HG03095 (cell line): ENCODE data around the gene ESYT3.

ENCODE experiments used
- ATAC-seq: cut with Tn5 transposase; IDR thresholded peaks from one replicate; pipeline ENCODE4 v1.9.1; 2021; ENCODE audit warnings: moderate library complexity; ENCODE audit not compliant: unreplicated experiment

The ESYT3 gene

DNA sequence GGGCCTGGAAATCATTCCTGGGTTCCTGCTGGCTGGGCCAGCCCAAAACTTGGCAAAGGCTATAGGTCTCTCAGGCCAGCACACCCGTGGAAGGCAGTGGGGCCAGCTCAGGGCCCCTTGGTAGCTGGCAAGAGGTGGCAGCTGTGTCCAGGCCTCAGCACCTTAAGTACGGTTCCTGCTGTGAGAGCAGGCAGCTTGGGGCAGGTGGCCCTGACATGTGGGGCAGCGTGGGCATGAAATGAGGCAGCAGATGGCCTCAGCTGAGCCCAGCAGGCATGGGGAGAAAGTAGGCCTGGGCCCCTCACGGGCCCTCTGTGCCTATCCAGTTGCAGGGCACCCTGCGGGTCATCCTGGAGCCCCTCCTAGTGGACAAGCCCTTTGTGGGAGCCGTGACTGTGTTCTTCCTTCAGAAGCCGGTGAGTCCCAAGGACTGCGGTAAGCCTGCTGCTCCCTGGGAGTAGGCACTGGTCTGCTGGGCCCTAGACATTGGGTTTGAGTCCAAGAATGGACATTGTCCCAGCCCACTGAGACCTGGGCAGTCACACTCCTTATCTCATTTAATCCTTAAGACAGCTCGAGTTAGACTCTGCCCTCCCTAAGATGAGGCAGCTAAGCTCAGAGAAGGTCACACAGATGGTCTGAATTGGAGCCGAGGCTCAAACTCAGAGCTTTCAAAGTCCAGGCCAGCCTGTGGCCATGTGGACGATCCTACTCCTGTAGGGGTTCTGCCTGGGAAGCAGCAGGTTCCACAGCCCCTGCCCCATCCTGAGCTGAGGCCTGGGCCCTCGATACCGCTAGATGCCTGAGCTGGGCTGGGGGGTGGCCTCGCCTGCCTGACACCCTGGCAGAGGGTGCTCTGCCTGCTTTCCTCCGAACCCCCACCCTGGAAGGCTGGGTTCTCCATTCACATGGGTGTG is 25.5 kb downstream of the ESYT3 start:
- ATAC-seq, result no peak

DNA sequence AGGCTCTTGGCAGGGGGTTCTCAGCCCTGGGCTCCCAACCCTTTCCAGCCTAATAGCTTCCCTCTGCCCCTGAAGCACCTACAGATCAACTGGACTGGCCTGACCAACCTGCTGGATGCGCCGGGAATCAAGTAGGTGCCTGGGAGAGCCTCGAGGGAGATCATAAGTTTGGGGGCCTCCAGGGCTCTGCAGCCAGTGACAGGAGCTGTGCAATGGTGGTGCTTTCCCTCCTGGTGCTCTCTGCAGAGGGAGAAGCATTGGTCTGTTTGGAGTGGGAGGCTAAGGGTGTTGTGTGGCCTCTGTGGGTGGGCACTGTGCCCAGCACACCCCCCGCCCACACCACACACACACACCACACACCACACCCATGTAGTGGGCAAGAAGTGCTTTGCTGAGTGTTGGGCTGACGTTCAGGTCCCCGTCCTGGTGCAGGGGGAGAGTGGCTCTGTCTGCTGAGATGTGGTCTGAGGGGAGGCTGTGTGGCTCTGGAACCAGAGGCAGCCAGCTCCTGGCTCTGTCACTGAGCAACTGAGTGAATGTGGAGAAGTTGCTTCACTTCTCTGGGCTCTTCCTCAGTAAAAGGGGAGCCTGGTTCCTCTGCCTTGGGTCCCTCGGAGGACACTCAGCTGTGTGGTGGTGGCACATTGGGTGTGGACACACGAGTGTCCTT is 26.3 kb downstream of the ESYT3 start:
- ATAC-seq, result no peak

DNA sequence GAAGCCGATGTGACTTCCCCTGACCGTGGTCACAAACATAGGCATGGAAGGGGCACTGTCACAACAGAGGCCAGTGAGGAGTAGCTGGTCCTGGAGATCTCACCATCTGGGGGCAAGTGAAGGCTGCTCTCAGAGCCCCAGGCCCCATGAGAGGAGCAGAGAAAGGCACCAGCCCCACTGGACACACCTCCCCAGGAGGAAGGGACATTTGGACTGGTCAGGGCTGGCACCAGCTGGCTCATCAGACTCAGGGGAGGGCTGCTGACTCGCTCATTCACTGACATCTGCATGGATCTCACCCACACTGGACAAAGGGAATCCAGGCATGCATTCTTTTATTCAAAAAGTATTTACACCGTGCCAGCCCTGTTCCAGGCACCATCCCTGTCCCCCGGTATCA is 26.8 kb downstream of the ESYT3 start:
- no peak for ATAC-seq

DNA sequence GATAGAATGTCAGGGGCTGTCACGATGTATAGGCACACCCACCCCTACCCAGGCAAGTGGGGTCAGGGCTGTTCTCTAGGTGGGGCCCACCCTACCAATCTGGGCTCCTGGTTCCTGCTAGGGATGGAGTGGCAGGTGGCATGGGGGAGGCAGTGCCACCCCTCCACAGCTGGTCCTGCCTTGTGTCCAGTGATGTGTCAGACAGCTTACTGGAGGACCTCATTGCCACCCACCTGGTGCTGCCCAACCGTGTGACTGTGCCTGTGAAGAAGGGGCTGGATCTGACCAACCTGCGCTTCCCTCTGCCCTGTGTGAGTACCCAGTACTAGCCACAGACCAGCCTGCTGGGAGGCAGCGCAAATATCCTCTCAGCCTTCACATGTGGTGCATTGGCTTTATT is 27.5 kb downstream of the ESYT3 start:
- ATAC-seq, result no peak

DNA sequence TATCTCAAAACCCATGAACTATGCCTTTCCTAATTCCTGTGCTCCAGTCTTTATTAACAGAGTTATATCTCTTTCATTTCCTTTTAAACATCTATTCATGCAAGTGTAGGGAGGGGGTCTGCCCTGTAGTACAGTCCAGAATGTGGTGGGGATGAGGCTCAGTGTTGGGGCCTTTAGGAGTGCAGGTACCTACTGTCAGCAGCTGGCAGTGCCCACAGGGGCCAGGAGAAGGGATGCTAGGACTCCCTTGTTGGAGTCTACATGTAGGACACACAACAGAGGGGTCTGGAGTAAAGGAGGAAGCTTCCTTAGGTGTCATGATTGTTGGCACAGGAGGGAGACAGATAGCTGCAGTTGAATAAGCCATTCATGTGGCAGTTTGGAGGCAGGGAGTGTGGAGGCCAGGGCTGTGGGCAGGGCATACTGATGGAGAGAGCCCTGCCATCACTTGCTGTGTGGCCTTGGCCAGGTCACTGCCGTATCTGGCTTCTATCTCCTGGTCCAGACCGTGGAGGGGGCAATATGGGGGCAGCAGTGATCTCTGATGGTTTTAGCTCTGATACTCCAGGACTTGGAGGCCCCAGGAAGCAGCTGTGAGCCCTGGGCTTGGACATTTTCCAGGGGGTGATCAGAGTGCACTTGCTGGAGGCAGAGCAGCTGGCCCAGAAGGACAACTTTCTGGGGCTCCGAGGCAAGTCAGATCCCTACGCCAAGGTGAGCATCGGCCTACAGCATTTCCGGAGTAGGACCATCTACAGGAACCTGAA is 29.5 kb downstream of the ESYT3 start:
- ATAC-seq, result no peak

DNA sequence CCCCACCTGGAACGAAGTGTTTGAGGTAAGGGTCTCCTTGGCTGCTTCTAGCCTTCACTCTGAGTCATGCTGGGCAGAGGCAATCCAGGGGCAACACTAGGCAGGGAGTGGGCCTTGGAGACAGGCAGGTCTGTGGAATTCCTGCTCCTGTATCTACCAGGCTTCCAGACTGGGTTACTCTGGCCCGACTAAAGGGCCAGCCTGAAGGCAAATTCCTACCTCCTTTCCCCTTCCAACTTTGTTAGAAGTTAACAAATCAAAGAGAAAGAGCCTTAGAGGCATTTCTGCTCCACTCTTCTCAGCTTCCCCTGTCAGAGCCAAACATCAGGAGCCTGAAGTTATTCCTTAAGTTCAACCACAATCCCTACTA is 30.1 kb downstream of the ESYT3 start:
- ATAC-seq, result no peak

DNA sequence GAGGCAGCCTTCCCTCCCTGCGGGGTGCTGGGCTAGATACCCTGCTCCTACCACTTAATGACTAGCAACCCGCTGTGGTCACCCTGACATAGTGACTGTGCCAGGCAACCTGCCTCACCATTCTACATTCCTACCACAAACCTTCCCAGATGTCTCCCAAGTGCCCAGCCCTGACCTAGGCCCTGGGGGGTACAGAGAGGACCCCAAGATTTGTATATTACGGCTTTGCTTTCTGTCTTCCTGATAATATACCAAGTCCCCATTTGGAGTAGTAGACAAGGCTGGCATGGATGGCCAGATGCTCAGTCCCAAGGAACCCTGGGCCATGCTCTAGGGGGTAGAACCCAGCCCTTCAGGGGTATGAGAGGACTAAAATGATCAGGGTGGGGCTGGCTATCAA is 31.0 kb downstream of the ESYT3 start:
- no peak for ATAC-seq

DNA sequence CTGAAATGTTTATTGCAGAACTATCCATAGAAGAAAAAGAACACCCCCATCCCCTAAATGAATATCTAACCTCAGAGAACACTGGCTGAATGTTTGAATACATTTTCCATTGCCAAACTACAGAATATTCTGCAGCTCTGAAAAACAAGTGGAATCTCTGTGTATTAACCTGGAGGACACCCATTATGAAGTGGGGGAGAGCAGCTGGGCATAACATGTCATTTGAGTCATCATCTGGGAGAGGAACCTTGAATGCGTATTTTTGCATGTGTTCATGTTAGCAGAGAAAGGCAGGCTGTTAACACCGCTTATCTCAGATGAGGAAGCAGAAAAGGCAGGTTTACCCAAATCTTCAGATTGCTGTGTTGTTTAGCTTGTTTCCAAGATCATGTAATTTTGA is 31.5 kb downstream of the ESYT3 start:
- no peak for ATAC-seq

DNA sequence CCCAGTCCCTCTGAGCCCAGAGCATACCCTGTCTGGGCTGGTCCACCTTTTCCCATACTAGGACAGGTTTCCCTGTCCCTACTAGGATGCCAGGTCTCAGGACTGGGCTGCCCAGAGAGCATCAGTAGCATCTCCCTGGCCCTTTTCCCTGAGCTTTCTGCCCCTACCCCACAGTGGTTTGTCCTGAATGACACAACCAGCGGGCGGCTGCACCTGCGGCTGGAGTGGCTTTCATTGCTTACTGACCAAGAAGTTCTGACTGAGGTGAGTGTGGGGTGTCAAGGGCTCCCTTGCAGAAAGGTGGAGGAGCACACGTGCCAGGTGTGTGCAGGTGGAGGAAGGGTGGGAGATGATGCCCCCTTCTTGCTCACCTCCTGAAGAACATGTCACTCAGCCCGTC is 33.5 kb downstream of the ESYT3 start:
- no peak for ATAC-seq

DNA sequence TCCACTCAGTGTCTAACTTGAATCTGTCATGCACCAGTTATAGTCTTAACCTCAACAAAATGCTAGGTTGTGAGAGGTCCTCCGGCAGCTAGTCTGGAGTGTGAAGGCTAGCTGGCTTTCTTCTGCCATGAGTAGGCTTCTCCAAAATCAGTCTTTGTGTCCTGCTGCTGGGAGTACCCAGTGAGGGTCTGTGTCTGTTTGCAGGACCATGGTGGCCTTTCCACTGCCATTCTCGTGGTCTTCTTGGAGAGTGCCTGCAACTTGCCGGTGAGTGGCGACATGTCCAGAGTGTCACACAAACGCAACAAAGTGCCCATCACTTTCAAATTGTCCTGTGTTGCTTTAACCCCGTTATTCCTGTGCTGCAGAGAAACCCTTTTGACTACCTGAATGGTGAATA is 34.0 kb downstream of the ESYT3 start:
- no peak for ATAC-seq

DNA sequence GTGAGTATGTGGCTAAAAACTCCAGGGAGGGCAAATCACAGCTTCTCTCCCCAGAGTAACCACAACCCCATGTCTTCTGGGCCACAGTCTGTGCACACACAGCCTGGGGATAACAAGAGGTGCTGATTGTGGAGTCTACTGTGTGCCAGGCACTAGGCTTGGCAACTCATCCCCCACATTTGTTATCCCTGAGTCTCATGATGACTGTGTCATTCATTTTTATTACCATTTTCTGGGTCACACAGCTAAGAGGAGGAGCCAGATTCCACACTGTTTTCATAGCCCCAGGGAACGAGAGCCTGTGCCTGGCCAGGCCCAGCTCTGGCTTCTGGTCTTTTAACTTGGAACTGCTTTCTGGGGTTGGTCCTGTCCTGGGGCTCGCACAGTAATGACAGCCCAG is 34.5 kb downstream of the ESYT3 start:
- no peak for ATAC-seq

DNA sequence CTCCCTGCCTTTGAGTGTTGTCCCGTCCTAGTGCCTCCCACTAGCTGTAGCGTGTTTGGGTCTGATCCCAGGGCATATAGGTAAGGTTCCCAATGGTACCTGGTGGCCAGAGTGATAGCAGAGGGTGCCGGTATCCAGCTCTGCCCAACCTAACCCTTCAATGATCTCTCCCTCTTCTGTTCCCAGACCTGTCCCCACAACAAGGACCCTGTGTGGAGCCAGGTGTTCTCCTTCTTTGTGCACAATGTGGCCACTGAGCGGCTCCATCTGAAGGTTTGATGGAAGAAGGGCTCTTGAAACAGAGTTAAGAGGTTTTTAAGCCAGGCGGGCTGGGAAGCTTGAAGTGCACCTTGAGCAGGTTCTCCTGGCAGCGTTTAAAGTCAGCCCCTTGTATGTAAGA is 35.5 kb downstream of the ESYT3 start:
- no peak for ATAC-seq

DNA sequence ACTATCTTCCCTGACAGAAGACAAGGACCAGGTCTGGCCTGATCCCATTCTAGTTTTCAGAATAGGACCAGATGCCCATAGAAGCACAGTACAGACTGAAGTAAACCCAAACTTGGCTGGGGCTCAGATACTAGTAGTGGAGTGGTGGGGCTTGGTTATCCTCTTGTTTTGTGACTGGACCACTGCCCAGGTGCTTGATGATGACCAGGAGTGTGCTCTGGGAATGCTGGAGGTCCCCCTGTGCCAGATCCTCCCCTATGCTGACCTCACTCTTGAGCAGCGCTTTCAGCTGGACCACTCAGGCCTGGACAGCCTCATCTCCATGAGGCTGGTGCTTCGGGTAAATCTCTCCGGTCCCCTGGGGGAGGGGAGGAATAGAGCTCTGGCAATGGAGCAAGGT is 36.3 kb downstream of the ESYT3 start:
- no peak for ATAC-seq

DNA sequence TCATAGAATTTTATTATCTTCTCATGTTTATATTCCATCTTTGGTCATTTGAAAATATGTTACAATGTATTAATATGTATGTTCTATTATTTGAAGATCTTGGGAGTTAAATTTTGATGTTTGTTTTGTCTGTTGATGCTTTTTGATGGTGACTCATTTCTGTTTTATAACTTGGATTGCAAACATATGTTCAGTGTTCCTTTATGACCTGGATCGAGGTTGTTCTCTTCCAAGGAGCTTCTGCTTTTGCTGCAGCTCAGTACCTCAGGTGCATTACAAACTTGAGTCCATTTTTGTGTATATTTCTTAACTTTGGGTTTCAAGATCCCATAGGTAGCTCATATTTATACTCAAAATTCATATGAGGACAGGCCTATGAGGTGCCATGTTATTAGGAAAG is 37.1 kb downstream of the ESYT3 start:
- ATAC-seq, result no peak

DNA sequence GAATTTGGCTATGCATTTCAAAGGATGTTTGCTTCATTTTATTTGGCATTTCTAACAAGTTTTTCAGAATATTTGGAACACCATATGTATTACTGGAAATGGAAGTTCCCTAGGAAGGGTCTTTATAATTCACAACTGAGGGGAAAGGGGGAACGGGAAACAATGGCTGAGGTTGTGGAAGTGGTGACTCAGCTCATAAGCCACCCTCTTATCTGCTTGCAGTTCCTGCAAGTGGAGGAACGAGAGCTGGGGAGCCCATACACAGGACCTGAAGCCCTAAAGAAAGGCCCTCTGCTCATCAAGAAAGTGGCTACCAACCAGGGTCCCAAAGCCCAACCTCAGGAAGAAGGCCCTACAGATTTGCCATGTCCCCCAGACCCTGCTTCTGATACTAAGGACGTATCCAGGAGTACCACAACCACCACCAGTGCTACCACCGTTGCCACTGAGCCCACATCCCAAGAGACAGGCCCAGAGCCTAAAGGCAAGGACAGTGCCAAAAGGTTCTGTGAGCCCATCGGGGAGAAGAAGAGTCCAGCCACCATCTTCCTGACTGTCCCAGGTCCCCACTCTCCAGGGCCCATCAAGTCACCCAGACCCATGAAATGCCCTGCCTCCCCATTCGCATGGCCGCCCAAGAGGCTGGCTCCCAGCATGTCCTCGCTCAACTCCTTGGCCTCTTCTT is 37.9 kb downstream of the ESYT3 start:
- ATAC-seq, result no peak

DNA sequence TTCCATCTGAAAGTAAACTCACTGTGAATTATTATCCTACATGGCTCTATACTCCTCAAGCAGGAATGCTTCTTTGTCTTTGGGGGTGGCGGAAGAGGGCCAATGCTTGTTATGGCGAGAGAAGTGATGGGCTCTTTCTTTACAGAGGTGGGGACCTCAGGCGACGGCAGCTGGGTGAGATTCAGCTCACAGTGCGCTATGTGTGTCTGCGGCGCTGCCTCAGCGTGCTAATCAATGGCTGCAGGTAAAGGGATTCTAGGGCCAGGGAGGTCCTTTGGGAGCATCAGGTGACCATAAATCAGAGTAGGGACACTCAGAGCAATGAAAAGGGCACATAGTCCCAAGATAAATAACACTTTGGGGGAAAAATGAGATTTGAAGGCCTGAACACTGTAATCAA is 39.0 kb downstream of the ESYT3 start:
- no peak for ATAC-seq

DNA sequence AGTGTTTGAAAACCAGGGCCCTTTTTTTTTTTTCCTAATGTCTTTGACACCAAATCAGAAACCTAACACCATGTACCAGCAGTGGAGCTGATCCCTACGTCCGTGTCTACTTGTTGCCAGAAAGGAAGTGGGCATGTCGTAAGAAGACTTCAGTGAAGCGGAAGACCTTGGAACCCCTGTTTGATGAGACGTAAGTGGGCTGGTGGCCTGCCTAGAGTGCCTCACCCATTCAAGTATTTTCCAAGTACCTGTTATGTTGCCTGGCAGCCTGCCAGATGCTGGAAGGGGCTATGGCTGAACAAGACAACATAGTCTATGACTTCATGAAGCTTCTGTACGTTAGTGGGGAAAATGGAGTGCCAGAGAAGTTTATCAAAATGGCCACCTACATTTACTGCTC is 39.7 kb downstream of the ESYT3 start:
- no peak for ATAC-seq

DNA sequence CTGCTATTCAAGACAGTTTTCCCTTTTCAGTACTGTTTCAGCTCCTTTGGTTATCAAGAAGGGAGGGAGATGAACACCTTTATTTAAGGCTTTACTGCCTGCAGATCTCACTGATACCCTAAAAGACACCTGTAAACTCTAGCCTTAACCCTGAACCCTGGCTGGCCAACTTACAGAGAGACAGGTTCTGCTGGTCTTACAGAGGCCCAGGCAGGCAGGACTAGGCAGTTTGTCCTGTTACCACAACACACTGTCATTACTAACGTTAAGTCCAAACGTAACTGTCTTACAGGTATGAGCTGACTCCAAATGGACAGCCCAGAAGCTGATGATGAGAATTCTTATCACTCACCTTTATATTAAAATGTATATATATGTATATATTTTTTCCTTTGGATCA is 42.1 kb downstream of the ESYT3 start:
- no peak for ATAC-seq

DNA sequence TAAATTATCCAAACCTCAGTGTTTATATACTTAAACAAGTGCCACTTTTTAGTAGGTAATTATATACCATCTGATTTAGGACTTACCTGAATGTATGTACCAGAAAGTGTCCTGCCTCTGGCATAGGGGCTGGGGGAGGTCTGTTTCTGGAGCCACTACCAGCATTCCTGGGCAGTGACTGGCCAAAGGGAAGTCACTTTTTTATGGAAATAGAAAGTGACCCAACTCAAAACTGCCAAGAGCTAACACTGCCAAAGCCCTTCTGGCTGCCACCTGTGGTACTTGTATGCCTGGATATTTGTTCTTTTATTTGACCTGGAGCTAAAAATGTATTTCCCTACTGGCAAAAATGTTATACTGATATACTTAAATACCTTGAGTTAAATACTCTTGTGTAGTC is 42.7 kb downstream of the ESYT3 start:
- ATAC-seq, result no peak

DNA sequence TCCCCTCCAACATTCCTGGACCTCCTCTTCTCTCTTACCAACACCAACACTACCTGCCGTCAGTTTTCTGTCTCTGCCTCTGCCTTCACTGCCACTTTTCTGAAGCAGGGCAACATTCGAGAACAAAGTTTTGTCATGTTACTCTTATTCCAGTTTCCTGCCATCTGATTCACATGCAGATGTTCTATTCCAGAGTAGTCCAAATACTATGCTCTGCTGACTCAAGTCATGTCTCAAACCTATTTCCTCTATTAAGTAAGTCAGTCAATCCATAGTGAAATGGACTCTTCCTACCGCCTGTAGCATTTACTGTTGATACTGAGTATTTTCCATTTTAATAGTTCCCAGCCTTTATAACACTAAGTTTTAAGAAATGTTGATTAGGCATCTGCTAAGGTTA is 43.4 kb downstream of the ESYT3 start:
- no peak for ATAC-seq

DNA sequence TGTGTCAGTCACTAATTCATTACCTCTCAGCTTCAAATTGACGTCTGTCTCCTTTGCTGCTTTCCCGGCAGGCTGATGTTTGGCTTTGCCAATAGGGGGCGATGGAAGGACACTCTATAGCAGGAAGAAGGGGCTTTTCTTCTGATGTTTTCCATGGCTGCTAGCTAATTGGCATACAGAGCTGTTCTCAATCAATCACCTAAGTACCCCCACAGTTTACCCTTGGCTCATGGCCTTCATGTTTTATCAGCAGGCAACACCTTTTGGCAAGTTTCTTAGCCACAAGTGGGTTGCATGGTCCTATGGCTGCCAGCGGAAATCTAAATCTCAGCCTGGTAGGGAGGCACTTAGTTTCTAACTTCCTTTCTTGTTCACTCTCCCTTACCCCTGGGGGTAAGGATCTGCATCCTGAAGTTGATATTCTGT is 45.0 kb downstream of the ESYT3 start:
- no peak for ATAC-seq
